ENCODE measurements around the gene STAM2. TPM values are rescaled to one million over a fixed set of nuclear protein-coding genes. Genes with fewer than 3 reads are reported as not detected.
A peak's percentile ranks its signal among the peaks of the same experiment; 100 is the strongest.
"Not testable (repeated sequence)": the region's sequence is repeated elsewhere in the genome, so short reads cannot be mapped to it uniquely, and the experiment has no call there.

The STAM2 gene
- total RNA-seq, 1 donor: 51.4 TPM

DNA sequence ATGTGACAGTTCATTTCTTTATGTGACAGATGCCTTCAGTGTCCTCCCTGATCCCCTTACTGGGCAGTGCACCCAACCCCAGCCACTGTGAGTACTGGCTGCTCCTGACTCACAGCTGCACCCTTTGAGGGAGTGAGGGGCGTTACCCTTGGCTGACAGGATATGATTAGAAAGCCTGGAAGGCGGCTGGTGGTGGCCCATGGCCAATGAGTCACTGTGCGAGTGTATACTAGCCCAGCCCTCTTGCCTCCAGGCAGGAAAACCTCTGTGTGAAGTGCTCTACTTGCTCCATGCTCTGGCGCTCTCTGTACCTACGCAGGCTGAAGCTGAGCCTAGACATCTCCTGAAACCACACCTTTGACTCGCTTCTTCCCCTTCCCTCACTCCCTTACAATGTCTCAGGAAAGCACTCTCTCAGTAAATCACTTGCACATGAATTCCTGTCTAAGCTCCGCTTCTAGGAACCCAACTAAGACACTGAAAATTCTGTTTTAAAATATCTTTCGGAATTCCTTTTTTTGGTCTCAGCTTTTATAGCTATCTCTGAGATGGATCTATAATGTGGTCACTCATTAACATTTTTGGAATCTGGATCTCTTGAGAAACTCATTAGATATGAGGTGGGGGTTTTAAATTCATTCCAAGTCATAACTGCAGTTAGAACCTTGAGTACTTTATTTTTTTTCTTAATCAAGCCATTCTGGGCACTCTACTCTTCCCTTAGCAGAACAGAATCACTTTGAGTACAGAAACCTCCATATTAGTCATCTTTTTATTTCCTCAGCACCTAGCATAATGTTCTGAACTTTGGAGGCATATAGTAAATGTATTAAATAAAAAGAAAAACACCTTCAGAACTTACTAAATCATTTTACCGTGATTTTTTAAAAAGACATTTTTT is 25.3 kb upstream of the STAM2 start:
- H3K4me3 ChIP-seq (ENCODE audit: low read depth, low read length): peak overlapping the region; percentile 31
- DNase-seq (ENCODE audit: low read depth): peak; percentile 97
- TF ChIP-seq CTCF (IDR thresholded peaks at IDR 0.05; ENCODE audit: insufficient read depth, low read depth, low read length): no peak

DNA sequence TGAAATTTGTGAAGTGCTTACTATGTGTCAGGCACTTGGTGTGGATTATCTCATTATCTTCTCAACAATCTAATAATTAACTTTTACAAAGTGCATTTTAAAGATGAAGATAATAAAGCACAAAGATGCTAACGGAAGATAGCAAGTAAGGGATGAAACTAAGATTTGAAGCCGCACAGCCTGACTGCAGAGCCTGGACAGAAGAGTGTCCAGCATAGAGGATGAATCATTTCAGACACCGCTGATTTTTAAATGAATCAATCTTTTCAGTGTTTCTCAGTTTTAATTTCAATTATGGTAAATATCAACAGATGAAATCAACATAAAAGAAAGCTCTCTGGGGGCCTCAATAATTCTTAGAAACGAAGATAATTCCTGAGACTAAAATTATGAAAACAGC is 24.5 kb upstream of the STAM2 start:
- H3K4me3 ChIP-seq (ENCODE audit: low read depth, low read length): no peak overlapping the region
- no peak for TF ChIP-seq CTCF (IDR thresholded peaks at IDR 0.05; ENCODE audit: insufficient read depth, low read depth, low read length)
- DNase-seq (ENCODE audit: low read depth): no peak

DNA sequence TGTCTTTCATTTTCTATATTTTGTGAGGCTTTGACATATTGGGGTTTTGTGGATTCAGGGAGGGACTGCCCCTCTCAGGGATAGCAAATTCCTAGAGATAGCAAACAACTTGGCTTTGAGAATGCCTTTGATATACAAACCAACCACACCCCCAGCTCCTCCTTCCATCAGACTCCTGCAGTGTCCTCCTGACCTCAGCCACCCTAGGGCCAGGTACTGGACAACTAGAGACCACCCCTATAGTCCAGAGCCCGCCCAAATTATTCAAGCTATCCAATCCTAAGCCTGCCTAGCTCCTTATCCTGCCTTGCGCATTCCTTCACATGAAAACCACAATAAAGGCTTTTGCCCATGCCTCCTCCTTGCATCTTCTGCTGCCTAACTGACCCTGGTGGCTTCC is 22.9 kb upstream of the STAM2 start:
- no peak for DNase-seq (ENCODE audit: low read depth)
- no peak for TF ChIP-seq CTCF (IDR thresholded peaks at IDR 0.05; ENCODE audit: insufficient read depth, low read depth, low read length)
- no peak overlapping the region for H3K4me3 ChIP-seq (ENCODE audit: low read depth, low read length)

DNA sequence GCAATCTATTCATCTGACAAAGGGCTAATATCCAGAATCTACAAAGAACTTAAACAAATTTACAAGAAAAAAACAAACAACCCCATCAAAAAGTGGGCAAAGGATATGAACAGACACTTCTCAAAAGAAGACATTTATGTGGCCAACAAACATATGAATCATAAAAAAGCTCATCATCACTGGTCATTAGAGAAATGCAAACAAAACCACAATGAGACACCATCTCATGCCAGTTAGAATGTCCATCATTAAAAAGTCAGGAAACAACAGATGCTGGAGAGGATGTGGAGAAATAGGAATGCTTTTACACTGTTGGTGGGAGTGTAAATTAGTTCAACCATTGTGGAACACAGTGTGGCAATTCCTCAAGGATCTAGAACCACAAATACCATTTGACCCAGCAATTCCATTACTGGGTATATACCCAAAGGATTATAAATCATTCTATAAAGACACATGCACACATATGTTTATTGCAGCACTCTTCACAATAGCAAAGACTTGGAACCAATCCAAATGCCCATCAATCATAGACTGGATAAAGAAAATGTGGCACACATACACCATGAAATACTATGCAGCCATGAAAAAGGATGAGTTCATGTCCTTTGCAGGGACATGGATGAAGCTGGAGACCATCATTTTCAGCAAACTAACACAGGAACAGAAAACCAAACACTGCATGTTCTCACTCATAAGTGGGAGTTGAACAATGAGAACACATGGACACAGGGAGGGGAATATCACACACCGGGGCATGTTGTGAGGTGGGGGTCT is 22.1 kb upstream of the STAM2 start:
- DNase-seq (ENCODE audit: low read depth); H3K4me3 ChIP-seq (ENCODE audit: low read depth, low read length): not testable (repeated sequence)

DNA sequence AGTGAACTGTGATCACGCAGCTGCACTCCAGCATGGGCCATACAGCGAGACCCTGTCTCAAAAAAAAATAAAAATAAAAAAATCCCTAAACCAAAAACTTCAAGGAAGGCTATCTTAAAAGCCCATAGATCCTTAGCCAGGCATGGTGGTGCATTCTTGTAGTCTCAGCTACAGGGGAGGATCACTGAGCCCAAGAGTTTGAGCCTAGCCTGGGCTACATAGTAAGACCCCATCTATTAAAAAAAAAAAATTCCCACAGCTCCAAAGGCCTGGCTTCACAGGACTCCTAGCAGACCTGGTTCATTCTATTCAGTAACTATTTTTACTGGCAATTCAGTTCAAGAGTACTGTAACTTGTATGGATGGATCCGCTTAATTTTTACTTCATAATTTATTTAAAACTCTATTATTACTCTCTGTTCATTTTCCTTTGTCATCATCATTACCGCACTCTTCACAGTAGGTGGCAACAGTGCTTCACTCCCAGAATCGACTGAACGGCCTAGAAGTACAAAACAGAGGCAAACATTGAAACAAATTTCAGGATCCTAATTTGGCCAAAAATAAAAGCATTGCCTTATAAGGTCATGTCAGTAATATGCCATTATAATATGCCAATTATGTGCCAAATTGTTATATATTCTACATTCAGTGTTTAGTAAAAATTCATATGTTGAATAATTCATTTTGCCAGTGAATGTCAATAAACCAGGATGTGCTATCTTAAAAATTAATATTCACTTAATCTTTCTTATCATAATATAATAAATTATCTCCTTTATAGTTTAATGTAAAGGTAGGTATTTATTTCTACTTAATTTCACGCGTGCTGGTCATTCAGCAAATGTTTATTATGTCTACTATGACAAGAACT is 14.3 kb upstream of the STAM2 start:
- peak; percentile 78 for DNase-seq (ENCODE audit: low read depth)
- H3K4me3 ChIP-seq (ENCODE audit: low read depth, low read length): no peak overlapping the region
- TF ChIP-seq CTCF (IDR thresholded peaks at IDR 0.05; ENCODE audit: insufficient read depth, low read depth, low read length): peak; percentile 88

GRCh38 chr2:152186808-152187207 is 11.2 kb upstream of the STAM2 start:
- DNase-seq (ENCODE audit: low read depth): not testable (repeated sequence)

DNA sequence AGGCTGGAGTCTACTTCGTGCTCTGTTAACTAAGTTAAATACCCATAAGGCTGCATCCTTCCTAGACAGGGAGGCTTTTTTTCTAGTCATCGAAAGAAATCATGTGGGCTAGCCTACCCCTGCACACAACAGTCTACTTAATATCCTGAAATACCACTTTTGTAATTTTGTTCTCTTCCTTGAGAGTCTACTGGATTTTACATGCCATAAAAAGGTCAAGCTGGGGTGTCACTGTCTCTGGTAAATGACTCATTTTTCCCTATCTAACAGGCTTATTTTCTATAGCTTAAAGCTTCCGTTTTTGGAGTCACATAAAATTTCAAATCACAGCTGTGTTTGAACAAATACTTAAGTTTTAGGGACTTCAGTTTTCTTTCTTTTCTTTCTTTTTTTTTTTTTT is 10.7 kb upstream of the STAM2 start:
- DNase-seq (ENCODE audit: low read depth): peak; percentile 82
- TF ChIP-seq CTCF (IDR thresholded peaks at IDR 0.05; ENCODE audit: insufficient read depth, low read depth, low read length): no peak
- no peak overlapping the region for H3K4me3 ChIP-seq (ENCODE audit: low read depth, low read length)

More at GRCh38 chr2:152186808-152187207, 11.2 kb upstream of the STAM2 start:
- not testable (repeated sequence) for H3K4me3 ChIP-seq (ENCODE audit: low read depth, low read length)
